SK-N-SH (cell line): ENCODE data around the gene BBOX1. TPM values are rescaled to one million over a fixed set of nuclear protein-coding genes. Genes with fewer than 3 reads are reported as not detected.

Experiments
- CTCF ChIA-PET: fragments of 300-600, 350-600 bp; formaldehyde crosslinking; extraction: SDS; loops from one replicate; lab custom pipeline; 2021; lab: Yijun Ruan, JAX
- POLR2A ChIA-PET: fragments of 350-600 bp; sonication (Branson Sonifier 250); formaldehyde crosslinking; extraction: SDS; loops from one replicate; lab custom pipeline; 2020; ENCODE audit warnings: antibody characterized with exemption, inconsistent platforms; lab: Yijun Ruan, JAX
- DNase-seq: peaks from one replicate; pipeline ENCODE4 v3.0.0; 2012
- H2AFZ ChIP-seq: fragments of 200-600 bp; sonication (generic); 2 replicates; pipeline ENCODE4 v1.8.1; 2016; ENCODE audit warnings: antibody characterized with exemption, mild to moderate bottlenecking, low read depth
- H3F3A ChIP-seq: fragments of 200-600 bp; sonication (generic); replicated peaks from 2 replicates; pipeline ENCODE3; 2016; ENCODE audit warnings: antibody characterized with exemption, mild to moderate bottlenecking; ENCODE audit not compliant: insufficient read depth
- H3K27ac ChIP-seq, 2 experiments: fragments of 200-500 bp in 1 of 2; fragments of 200-600 bp in 1 of 2; sonication (Bioruptor generic) in 1 of 2; sonication (generic), shearing (Covaris generic) in 1 of 2; 2 replicates each; pipeline versions ENCODE4 v1.5.1 to v1.6.1; 2014 to 2016; ENCODE audit warnings: low read depth in 2 of 2, inconsistent platforms in 1 of 2, low read length in 1 of 2, mild to moderate bottlenecking in 1 of 2, mixed read lengths in 1 of 2
- H3K27me3 ChIP-seq: fragments of 200-600 bp; sonication (generic), shearing (Covaris generic); 2 replicates; pipeline ENCODE4 v1.6.1; 2016; ENCODE audit warnings: mixed run types; ENCODE audit not compliant: insufficient read depth
- H3K36me3 ChIP-seq, 2 experiments: fragments of 200-500 bp in 1 of 2; fragments of 200-600 bp in 1 of 2; sonication (Bioruptor generic) in 1 of 2; sonication (generic) in 1 of 2; replicated peaks in 1 of 2; 2 replicates each; pipeline versions ENCODE3 to v1.5.1; 2014 to 2016; ENCODE audit warnings: low read length in 1 of 2, mild to moderate bottlenecking in 1 of 2; ENCODE audit not compliant: insufficient read depth in 2 of 2, control insufficient read depth in 1 of 2
- H3K4me1 ChIP-seq, 2 experiments: fragments of 200-500 bp in 1 of 2; fragments of 200-600 bp in 1 of 2; sonication (Bioruptor generic) in 1 of 2; sonication (generic), shearing (Covaris generic) in 1 of 2; 2 replicates each; pipeline versions ENCODE4 v1.5.1 to v1.6.1; 2014 to 2016; ENCODE audit warnings: low read depth in 1 of 2, low read length in 1 of 2, mixed run types in 1 of 2; ENCODE audit not compliant: insufficient read depth in 2 of 2, control insufficient read depth in 1 of 2
- H3K4me2 ChIP-seq: fragments of 200-600 bp; sonication (generic), shearing (Covaris generic); 2 replicates; pipeline ENCODE4 v1.6.1; 2017; ENCODE audit warnings: mixed run types
- H3K4me3 ChIP-seq, 2 experiments: fragments of 200-500 bp in 1 of 2; fragments of 200-600 bp in 1 of 2; sonication (Bioruptor generic) in 1 of 2; sonication (generic), shearing (Covaris generic) in 1 of 2; 2 replicates each; pipeline versions ENCODE4 v1.5.1 to v1.8.1; 2014 to 2016; ENCODE audit warnings: low read depth in 2 of 2, inconsistent platforms in 1 of 2, low read length in 1 of 2, mild to moderate bottlenecking in 1 of 2, mixed read lengths in 1 of 2, moderate library complexity in 1 of 2
- H3K79me2 ChIP-seq: fragments of 200-600 bp; sonication (generic); 2 replicates; pipeline ENCODE4 v1.8.1; 2017; ENCODE audit warnings: mild to moderate bottlenecking; ENCODE audit not compliant: insufficient read depth
- H3K9ac ChIP-seq: fragments of 200-600 bp; sonication (generic); 2 replicates; pipeline ENCODE4 v1.6.1; 2017; ENCODE audit warnings: mixed run types
- H3K9me2 ChIP-seq: fragments of 200-600 bp; sonication (generic); 2 replicates; pipeline ENCODE4 v1.6.1; 2017; ENCODE audit warnings: mixed run types
- H3K9me3 ChIP-seq: fragments of 200-600 bp; sonication (generic); 2 replicates; pipeline ENCODE4 v1.6.1; 2017; ENCODE audit warnings: mixed run types, mild to moderate bottlenecking, moderate library complexity
- H4K20me1 ChIP-seq: fragments of 200-600 bp; sonication (generic); 2 replicates; pipeline ENCODE4 v1.6.1; 2017; ENCODE audit warnings: mild to moderate bottlenecking, mixed run types; ENCODE audit not compliant: insufficient read depth
- CHD2 ChIP-seq: fragments of 150-350 bp; IDR thresholded peaks from 2 replicates; pipeline ENCODE4 v1.6.1; 2018; ENCODE audit warnings: low read length; ENCODE audit not compliant: partially characterized antibody
- EP300 ChIP-seq, 2 experiments: IDR thresholded peaks; 2 replicates each; pipeline versions ENCODE4 v1.4.0 to v1.6.1; 2012; ENCODE audit warnings: borderline replicate concordance in 1 of 2, low read depth in 1 of 2, low read length in 1 of 2
- EZH2phosphoT487 ChIP-seq: fragments of 200-600 bp; sonication (generic); IDR thresholded peaks from 2 replicates; pipeline ENCODE4 v1.6.1; 2017; ENCODE audit warnings: low read depth, mixed run types, mild to moderate bottlenecking, antibody characterized with exemption, moderate library complexity, borderline replicate concordance
- FOSL2 ChIP-seq: IDR thresholded peaks from 2 replicates; pipeline ENCODE4 v1.4.0; 2012; ENCODE audit warnings: low read depth, mild to moderate bottlenecking, moderate library complexity, borderline replicate concordance
- MAX ChIP-seq: IDR thresholded peaks from 2 replicates; pipeline ENCODE4 v1.4.0; 2012; ENCODE audit warnings: low read depth
- MEF2A ChIP-seq: IDR thresholded peaks from 2 replicates; pipeline ENCODE4 v1.4.0; 2012; ENCODE audit warnings: low read depth, borderline replicate concordance
- NFIC ChIP-seq: IDR thresholded peaks from 2 replicates; pipeline ENCODE4 v1.4.0; 2012; ENCODE audit warnings: borderline replicate concordance
- REST ChIP-seq: IDR thresholded peaks from 2 replicates; pipeline ENCODE4 v1.6.1; 2012; ENCODE audit warnings: mild to moderate bottlenecking, low read depth, low read length, moderate library complexity
- USF2 ChIP-seq: fragments of 150-350 bp; IDR thresholded peaks from 2 replicates; pipeline ENCODE4 v1.6.1; 2017; ENCODE audit warnings: antibody characterized with exemption, low read length, low read depth, borderline replicate concordance
- WGBS: methylation state at CpG from one replicate; pipeline ENCODE4 v1.1.6; 2017; ENCODE audit warnings: low lambda C conversion rate; 5-methylcytosine and 5-hydroxymethylcytosine counted together
- polyA plus RNA-seq, 3 experiments: library from polyadenylated mRNA; depleted of rRNA; stranded (reverse); fragments of >200 nt; gene quantifications; 2 replicates each; pipeline ENCODE4 v1.2.3, GENCODE V29; 2012

Gene BBOX1
- polyA plus RNA-seq, 1 of the 3 experiments (the other 2 are of a cell fraction) = 0.02 TPM

GRCh38 chr11:27161071-27161470 is 120.5 kb downstream of the BBOX1 start (continued):
- TF ChIP-seq EP300 (IDR thresholded peaks at IDR 0.05; ENCODE audit: borderline replicate concordance in 1 of 2, low read depth in 1 of 2, low read length in 1 of 2) = no peak
- TF ChIP-seq USF2 = no peak
- no peak for TF ChIP-seq MEF2A
- TF ChIP-seq FOSL2 = no peak

- peaks cover 0 to 5% of the 10 kb centered on the region in 2 experiments; a peak in 1 of 4 replicates for H3K4me1 ChIP-seq
- no peaks in the 10 kb centered on the region for H3K79me2 ChIP-seq
- no peak overlapping the region for H3K9ac ChIP-seq
- no peak overlapping the region for H3K4me3 ChIP-seq
- 76% methylated on average over 1 of the region's 1 CpG for WGBS
- CTCF ChIA-PET = interaction anchor here (0.9 to 2.5 kb wide), 4 partner anchors 324 to 611 kb away, joined by 3 to 13 read pairs (median 7); no protein-coding TSS in a partner anchor
- H3F3A ChIP-seq = peaks cover 4% of the 10 kb centered on the region
- no peaks in the 10 kb centered on the region for H3K9me3 ChIP-seq
- no peak overlapping the region for H3K27ac ChIP-seq
- no peaks in the 10 kb centered on the region for H4K20me1 ChIP-seq
- no peaks in the 10 kb centered on the region for H3K36me3 ChIP-seq
- TF ChIP-seq MAX (no peak), EZH2phosphoT487 (no peak), CHD2 (no peak), MEF2A (no peak), USF2 (no peak), NFIC (no peak), REST (no peak)
- H3K27me3 ChIP-seq = no peaks in the 10 kb centered on the region
- no peak overlapping the region for H2AFZ ChIP-seq
- H3K9me2 ChIP-seq = no peaks in the 10 kb centered on the region
- no peak overlapping the region for H3K4me2 ChIP-seq
- no peak for DNase-seq
- POLR2A ChIA-PET = no interaction called here
These were observed 121.6 kb downstream of the BBOX1 start for GRCh38 chr11:27162237-27162636.
